HepG2 (cell line): Measurements from ENCODE around the gene PTK7. TPM values are rescaled to one million over a fixed set of nuclear protein-coding genes. Genes with fewer than 3 reads are reported as not detected.
A peak's percentile ranks its signal among the peaks of the same experiment; 100 is the strongest.

Experiments
- DNMT3B ChIP-seq: conservative IDR thresholded peaks from 2 replicates; pipeline ENCODE4 v1.6.1; 2016; ENCODE audit warnings: missing biosample characterization, control low read depth
- MED8 ChIP-seq: sonication (generic); formaldehyde crosslinking; IDR thresholded peaks from 2 replicates; pipeline ENCODE4 v1.8.1; 2023; ENCODE audit warnings: mild to moderate bottlenecking, missing genetic modification reagents; ENCODE audit not compliant: insufficient replicate concordance
- NFE2L1 ChIP-seq: sonication (generic); formaldehyde crosslinking; IDR thresholded peaks from 2 replicates; pipeline ENCODE4 v1.4.0; 2020; ENCODE audit warnings: missing genetic modification reagents, mild to moderate bottlenecking, borderline replicate concordance
- NFKB2 ChIP-seq: sonication (generic); formaldehyde crosslinking; IDR thresholded peaks from 2 replicates; pipeline ENCODE4 v1.4.0; 2020; ENCODE audit warnings: missing genetic modification reagents, borderline replicate concordance
- NR0B2 ChIP-seq: sonication (generic); formaldehyde crosslinking; IDR thresholded peaks from 2 replicates; pipeline ENCODE4 v1.4.0; 2020; ENCODE audit warnings: mild to moderate bottlenecking, missing genetic modification reagents
- PITX1 ChIP-seq: sonication (generic); formaldehyde crosslinking; IDR thresholded peaks from 2 replicates; pipeline ENCODE4 v1.5.1; 2020; ENCODE audit warnings: mild to moderate bottlenecking, missing genetic modification reagents
- RBM39 ChIP-seq: fragments of 200-400 bp; formaldehyde crosslinking; IDR thresholded peaks from one replicate; pipeline ENCODE4 v1.6.1; 2018; ENCODE audit warnings: antibody characterized with exemption, mild to moderate bottlenecking, low read depth, low read length; ENCODE audit not compliant: poor library complexity, severe bottlenecking
- RCOR2 ChIP-seq: IDR thresholded peaks from 2 replicates; pipeline ENCODE4 v1.6.1; 2016; ENCODE audit warnings: missing biosample characterization, missing genetic modification reagents
- ZBTB33 ChIP-seq: sonication (generic); formaldehyde crosslinking; IDR thresholded peaks from 2 replicates; pipeline ENCODE4 v1.4.0; 2020; ENCODE audit warnings: missing genetic modification reagents
- ZIK1 ChIP-seq: sonication (generic); formaldehyde crosslinking; IDR thresholded peaks from 2 replicates; pipeline ENCODE4 v1.5.0; 2020; ENCODE audit warnings: mild to moderate bottlenecking, low read depth, missing genetic modification reagents, borderline replicate concordance
- ZNF121 ChIP-seq: sonication (generic); formaldehyde crosslinking; IDR thresholded peaks from 2 replicates; pipeline ENCODE4 v1.5.0; 2020; ENCODE audit warnings: mild to moderate bottlenecking, missing genetic modification reagents
- ZNF180 ChIP-seq: sonication (generic); formaldehyde crosslinking; IDR thresholded peaks from 2 replicates; pipeline ENCODE4 v1.4.0; 2020; ENCODE audit warnings: low read depth, missing genetic modification reagents, borderline replicate concordance
- ZNF205 ChIP-seq: IDR thresholded peaks from 2 replicates; pipeline ENCODE4 v1.6.1; 2018; ENCODE audit warnings: missing biosample characterization, missing genetic modification reagents
- ZNF263 ChIP-seq: sonication (generic); formaldehyde crosslinking; IDR thresholded peaks from 2 replicates; pipeline ENCODE4 v1.4.0; 2020; ENCODE audit warnings: missing genetic modification reagents
- ZNF337 ChIP-seq: sonication (generic); formaldehyde crosslinking; IDR thresholded peaks from 2 replicates; pipeline ENCODE4 v1.5.1; 2020; ENCODE audit warnings: missing genetic modification reagents, low read depth, mild to moderate bottlenecking, borderline replicate concordance
- ZNF543 ChIP-seq: sonication (generic); formaldehyde crosslinking; IDR thresholded peaks from 2 replicates; pipeline ENCODE4 v1.4.0; 2020; ENCODE audit warnings: mild to moderate bottlenecking, missing genetic modification reagents
- ZNF569 ChIP-seq: sonication (generic); formaldehyde crosslinking; IDR thresholded peaks from 2 replicates; pipeline ENCODE4 v1.5.0; 2020; ENCODE audit warnings: mild to moderate bottlenecking, missing genetic modification reagents, moderate library complexity, borderline replicate concordance
- ZNF749 ChIP-seq: sonication (generic); formaldehyde crosslinking; IDR thresholded peaks from 2 replicates; pipeline ENCODE4 v1.8.0; 2022; ENCODE audit warnings: mild to moderate bottlenecking, missing genetic modification reagents, moderate library complexity, borderline replicate concordance
- ZNF768 ChIP-seq: sonication (generic); formaldehyde crosslinking; IDR thresholded peaks from 2 replicates; pipeline ENCODE4 v1.4.0; 2020; ENCODE audit warnings: missing genetic modification reagents
- polyA plus RNA-seq, 8 experiments: library from polyadenylated mRNA; depleted of rRNA in 3 of 8; stranded (reverse) in 7 of 8; unstranded in 1 of 8; fragments of >200 nt; fragmentation: Illumina TruSeq in 4 of 8; extraction: Trizol in 4 of 8; gene quantifications; 2 replicates each; pipeline versions ENCODE4 v1.2.1 to v1.2.3, GENCODE V29; 2011 to 2016; ENCODE audit warnings: low read depth in 4 of 8, missing spikeins in 1 of 8, mixed read lengths in 1 of 8; ENCODE audit not compliant: insufficient read depth in 1 of 8
- total RNA-seq, 5 experiments: library from RNA; depleted of rRNA; stranded (reverse); fragments of >200 nt; fragmentation: Illumina TruSeq; extraction: Trizol; gene quantifications; 2 replicates each; pipeline ENCODE4 v1.2.3, GENCODE V29; 2016; ENCODE audit warnings: low read depth in 1 of 5
- TF ChIP-seq, protein P1 (sequence below): sonication (generic); formaldehyde crosslinking; IDR thresholded peaks from 2 replicates; pipeline ENCODE4 v1.4.0; 2020; ENCODE audit warnings: mild to moderate bottlenecking, missing genetic modification reagents

PTK7 gene
- total and polyA plus RNA-seq, 2 of the 13 experiments (the other 11 are each of a cell fraction or from before 2014, with no cell fraction given): 98.5 to 99.8 TPM

DNA sequence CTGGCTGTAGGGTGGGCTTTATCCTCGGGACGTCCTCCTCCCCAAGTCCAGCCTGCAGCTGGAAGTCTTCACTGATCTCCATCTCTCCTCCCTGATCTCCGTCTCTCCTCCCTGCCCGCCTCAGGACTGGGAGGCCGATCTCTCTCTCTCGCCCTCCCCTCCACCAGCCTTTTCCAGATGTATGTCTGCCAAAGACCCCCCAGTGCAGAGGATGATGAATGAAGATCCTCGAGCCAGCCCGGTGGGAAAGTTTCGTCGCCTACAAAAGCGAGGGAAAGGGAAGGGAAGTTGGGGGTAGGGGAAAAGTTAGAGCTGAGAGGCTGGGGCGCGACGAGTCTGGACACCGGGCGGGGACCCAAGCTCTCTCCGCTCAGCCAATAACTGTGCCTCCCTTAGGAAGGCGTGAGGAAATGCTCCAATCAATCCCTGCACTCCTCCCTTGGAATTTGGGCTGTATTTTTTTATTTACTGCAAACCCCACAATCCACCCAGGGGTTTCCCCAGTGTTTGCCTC, 94.4 kb downstream of the PTK7 start (continued):
- TF ChIP-seq NFE2L1 (CRISPR knock-in tag) (0 out of 2 replicates have a peak, but pooled peaks have one; percentile 15), NFKB2 (CRISPR knock-in tag) (no peak), DNMT3B (CRISPR knock-in tag) (no peak), ZNF180 (CRISPR knock-in tag) (no peak), ZNF569 (CRISPR knock-in tag) (no peak), ZNF337 (no peak), MED8 (CRISPR knock-in tag) (no peak), NR0B2 (CRISPR knock-in tag) (peak; percentile 88), ZBTB33 (CRISPR knock-in tag) (no peak), RBM39 (peak; percentile 11), ZNF205 (no peak), RCOR2 (CRISPR knock-in tag) (no peak), ZIK1 (CRISPR knock-in tag) (no peak), ZNF263 (CRISPR knock-in tag) (no peak; the same call in 1 of the 2 replicates), ZNF121 (CRISPR knock-in tag) (no peak), ZNF749 (CRISPR knock-in tag) (no peak; the same call in 1 of the 2 replicates), PITX1 (CRISPR knock-in tag) (no peak; the same call in 1 of the 2 replicates), ZNF768 (CRISPR knock-in tag) (no peak), ZNF543 (CRISPR knock-in tag) (peak; percentile 47; the same call in 1 of the 2 replicates)
- TF ChIP-seq, protein P1, sequence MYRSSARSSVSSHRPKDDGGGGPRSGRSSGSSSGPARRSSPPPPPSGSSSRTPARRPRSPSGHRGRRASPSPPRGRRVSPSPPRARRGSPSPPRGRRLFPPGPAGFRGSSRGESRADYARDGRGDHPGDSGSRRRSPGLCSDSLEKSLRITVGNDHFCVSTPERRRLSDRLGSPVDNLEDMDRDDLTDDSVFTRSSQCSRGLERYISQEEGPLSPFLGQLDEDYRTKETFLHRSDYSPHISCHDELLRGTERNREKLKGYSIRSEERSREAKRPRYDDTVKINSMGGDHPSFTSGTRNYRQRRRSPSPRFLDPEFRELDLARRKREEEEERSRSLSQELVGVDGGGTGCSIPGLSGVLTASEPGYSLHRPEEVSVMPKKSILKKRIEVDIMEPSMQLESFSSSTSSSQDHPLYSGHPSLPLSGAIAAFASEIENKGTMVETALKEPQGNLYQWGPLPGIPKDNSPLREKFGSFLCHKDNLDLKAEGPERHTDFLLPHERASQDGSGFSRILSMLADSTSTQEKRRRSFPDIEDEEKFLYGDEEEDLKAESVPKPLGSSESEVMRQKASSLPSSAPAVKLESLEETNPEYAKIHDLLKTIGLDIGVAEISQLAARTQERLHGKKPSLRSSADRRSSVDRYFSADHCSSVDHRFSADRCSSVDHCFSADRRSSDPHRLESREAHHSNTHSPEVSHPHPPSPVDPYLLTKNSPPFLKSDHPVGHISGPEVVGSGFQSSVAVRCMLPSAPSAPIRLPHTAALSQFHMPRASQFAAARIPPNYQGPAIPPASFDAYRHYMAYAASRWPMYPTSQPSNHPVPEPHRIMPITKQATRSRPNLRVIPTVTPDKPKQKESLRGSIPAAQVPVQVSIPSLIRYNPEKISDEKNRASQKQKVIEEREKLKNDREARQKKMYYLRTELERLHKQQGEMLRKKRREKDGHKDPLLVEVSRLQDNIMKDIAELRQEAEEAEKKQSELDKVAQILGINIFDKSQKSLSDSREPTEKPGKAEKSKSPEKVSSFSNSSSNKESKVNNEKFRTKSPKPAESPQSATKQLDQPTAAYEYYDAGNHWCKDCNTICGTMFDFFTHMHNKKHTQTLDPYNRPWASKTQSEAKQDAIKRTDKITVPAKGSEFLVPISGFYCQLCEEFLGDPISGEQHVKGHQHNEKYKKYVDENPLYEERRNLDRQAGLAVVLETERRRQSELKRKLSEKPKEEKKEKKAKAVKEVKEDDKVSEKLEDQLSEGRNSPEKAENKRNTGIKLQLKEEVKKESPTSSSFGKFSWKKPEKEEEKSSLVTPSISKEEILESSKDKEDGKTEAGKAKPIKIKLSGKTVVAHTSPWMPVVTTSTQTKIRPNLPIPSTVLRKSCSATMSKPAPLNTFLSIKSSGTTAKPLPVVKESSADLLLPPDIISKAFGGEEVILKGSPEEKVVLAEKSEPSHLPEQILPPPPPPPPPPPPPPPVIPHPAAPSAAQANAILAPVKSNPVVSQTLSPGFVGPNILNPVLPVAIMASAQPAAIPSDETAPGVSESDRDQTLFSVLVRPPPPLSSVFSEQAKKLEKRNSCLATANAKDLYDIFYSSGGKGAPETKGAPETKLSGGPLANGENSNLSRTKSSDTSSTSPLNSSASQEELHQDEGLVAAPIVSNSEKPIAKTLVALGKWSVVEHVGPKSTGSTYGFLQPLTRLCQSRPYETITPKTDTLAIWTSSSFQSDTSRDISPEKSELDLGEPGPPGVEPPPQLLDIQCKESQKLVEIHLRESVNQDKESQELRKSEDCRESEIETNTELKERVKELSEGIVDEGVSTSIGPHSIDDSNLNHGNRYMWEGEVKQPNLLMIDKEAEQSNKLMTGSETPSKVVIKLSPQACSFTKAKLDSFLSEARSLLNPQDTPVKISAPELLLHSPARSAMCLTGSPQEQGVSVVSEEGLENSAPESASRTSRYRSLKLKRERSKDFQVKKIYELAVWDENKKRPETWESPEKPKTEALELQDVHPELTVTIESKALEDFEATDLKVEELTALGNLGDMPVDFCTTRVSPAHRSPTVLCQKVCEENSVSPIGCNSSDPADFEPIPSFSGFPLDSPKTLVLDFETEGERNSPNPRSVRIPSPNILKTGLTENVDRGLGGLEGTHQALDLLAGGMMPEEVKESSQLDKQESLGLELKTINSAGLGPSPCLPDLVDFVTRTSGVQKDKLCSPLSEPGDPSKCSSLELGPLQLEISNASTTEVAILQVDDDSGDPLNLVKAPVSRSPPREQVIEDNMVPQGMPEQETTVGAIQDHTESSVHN (CRISPR knock-in tag): no peak; the same call in 1 of the 2 replicates
